HG02798 (cell line): ENCODE data around the gene FOSL2.

ENCODE experiments used
- ATAC-seq: cut with Tn5 transposase; IDR thresholded peaks from one replicate; pipeline ENCODE4 v1.9.1; 2021; ENCODE audit warnings: mild to moderate bottlenecking; ENCODE audit not compliant: unreplicated experiment, poor library complexity

Gene FOSL2

GRCh38 chr2:28427741-28428415 is 35.2 kb downstream of the FOSL2 start:
- ATAC-seq: no peak

GRCh38 chr2:28428486-28428885 is 35.8 kb downstream of the FOSL2 start:
- ATAC-seq: no peak

DNA sequence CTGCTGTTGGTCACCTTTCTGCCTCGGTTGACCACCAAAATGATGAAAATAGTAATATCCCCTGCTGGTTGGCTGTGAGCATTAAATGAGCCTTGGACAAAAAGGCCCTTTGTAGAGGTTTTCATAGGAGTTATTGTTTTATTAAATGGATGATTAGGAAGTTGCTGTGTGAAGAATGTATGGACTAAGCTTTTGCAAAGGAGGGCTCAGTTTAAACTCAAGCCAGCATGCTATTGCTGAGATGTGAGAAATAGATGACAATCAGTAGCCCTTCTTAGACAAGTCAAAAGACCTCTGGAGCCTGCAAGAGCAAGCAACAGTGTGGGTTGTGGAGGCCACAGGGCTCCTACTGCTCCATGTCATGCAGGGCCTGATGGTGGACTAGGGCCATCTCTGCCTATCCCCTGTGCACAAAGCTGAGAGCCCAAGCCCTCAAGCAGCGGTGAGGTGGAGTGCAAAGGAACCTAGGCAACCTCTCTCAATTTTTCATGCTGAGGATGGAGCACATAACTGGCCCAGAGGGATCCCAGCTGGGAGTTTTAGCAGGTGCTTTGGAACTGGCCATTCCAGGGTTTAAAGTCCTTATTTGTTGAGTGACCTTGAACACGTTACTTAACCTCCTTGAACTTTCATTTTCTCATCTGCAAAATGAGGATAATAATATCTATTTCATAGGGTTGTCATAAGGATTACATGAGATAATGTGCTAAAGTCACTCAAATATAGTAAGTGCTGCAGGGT is 37.1 kb downstream of the FOSL2 start:
- no peak for ATAC-seq

GRCh38 chr2:28430377-28430765 is 37.7 kb downstream of the FOSL2 start:
- ATAC-seq: no peak

- no peak for ATAC-seq
Observed at GRCh38 chr2:28430788-28431418, 38.2 kb downstream of the FOSL2 start.

DNA sequence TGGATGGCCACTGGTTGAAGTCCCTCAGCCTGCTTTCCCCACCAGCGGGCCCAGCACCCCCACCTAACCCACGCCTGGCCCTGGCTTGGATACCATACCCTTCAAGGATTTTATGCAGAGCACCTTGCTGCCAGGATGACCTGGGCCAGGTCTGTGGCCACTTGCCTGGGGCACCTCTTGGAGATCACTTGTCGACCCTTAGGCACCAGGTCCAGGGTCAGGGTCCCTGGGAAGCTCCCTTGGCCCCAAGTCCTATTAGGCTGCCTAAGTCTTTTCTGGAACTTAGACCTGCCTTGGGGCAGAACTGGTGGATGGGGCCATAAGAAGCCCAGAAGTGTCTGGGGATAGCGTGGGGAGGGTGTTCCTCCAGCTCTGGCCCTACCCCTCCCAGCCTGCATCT is 39.1 kb downstream of the FOSL2 start:
- no peak for ATAC-seq

DNA sequence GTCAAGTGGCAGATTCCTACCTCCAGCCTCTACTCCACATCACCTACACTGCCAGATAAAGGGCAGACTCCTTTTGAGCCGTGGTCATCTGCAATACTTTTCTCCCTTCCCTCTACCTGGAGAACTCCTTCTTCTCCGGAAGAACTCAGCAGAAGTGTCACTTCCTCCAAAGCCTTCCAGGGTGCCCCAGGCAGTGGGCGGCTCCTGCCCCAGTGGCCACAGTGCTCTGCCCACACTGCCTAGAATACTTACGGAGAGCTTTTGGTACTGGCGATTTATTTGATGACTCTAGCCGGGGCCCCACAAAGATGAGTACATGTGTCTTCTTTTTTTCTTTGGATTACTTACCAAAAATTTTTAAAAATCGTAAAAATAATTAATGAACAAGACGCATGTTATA is 39.7 kb downstream of the FOSL2 start:
- no peak for ATAC-seq

DNA sequence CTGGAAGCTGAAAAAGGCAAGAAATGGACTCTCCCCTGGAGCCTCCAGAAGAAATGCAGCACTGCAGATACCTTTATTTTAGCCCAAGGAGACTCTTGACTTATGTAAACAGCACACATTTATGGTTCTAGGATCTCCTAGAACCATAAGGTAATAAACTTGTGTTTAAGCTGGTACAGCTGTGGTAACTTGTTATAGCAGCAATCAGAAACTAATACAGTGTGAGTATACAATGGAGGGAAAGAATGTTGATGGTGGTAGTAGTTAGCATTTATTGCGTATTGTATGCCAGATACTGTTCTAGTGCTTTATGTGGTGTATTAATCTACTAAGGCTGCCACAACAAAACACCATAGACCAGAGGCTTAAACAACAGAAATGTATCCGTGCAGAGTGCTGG is 40.6 kb downstream of the FOSL2 start:
- ATAC-seq: no peak

GRCh38 chr2:28433935-28434599 is 41.4 kb downstream of the FOSL2 start:
- no peak for ATAC-seq

DNA sequence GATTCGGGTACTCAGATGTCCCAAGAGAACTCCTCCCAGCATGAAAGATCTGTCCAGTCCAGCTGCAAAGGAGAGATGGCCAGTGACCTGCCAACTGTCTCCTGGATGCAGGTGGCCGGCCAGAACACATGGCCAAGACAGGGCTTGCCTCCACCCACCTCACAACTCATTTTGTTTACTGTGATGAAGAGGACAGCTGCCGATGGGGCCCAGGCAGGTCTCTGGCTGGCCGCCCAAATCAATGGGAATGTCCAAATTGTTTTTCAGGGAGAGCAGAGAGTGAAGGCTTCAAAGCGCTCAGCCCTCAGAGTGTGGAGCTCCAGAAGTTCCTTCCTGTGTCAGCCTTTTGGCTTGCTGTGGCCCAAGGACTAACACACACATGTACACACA is 41.9 kb downstream of the FOSL2 start:
- no peak for ATAC-seq

GRCh38 chr2:28435241-28435640 is 42.6 kb downstream of the FOSL2 start:
- ATAC-seq: no peak

GRCh38 chr2:28435814-28436351 is 43.2 kb downstream of the FOSL2 start:
- no peak for ATAC-seq

DNA sequence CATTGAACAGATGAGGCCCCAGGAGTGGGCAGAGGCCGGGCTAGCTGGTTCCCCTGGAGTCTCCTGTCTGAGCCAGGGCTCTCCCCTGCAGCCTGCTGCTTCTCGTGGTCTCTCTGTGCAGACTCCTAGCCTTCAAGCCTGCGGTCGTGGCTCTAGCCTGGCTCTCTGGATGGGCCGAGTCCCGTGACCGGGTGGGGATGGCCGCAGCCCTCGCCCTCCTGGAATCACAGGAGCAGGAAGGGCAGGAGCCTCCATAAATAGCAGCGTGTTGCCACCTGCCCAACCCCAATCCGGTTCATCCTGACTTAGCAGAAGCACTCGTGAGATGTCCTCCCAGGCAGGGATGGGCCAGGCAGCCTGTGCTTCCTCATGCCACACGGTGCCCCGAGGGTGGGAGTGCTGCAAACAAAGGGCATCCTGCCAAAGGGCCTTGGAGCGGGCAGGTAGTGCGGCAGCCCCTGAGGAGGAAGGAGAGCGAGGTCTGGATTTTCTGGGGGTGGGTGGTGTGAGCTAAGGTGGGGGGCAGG is 43.9 kb downstream of the FOSL2 start:
- ATAC-seq: no peak

GRCh38 chr2:28437149-28437835 is 44.6 kb downstream of the FOSL2 start:
- ATAC-seq: no peak

DNA sequence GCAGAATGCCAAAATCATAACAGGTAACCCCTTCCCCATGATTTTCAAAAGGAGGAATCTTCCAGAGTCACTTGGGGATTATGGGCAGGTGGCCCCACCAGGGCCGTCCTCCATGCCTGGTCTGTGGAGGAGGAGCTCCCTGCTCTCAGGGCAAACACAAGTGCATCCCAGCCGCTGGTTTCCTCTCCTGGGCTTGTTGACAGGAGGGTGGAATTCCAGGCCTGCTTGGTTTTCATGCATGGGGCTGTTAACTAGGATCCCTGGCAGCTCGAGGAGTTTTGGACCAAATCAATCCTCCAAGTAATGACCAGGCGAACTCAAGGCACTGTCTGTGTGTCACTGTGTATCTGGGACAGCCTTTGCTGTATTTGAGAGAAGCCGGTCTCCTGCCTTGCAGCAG is 45.3 kb downstream of the FOSL2 start:
- no peak for ATAC-seq

GRCh38 chr2:28438532-28439063 is 45.9 kb downstream of the FOSL2 start:
- ATAC-seq: no peak

DNA sequence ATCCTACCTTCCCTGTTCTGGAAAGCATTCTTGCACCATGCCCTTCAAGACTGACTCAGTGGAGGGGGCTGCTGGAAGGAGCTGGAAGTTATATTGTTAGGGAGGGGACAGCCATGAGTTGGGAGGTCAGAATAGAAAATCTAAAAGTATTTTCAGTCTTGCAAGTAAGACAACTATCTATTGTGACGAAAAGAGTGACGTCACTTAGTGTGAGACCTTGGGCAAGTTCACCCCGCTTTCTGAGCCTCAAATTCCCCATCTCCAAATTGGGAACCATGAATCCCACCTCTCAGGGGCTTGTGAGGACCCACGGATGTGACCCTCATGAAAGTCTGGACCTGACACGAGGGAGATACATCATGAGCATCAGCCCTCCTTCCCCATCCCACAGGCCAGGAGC is 46.5 kb downstream of the FOSL2 start:
- ATAC-seq: no peak

DNA sequence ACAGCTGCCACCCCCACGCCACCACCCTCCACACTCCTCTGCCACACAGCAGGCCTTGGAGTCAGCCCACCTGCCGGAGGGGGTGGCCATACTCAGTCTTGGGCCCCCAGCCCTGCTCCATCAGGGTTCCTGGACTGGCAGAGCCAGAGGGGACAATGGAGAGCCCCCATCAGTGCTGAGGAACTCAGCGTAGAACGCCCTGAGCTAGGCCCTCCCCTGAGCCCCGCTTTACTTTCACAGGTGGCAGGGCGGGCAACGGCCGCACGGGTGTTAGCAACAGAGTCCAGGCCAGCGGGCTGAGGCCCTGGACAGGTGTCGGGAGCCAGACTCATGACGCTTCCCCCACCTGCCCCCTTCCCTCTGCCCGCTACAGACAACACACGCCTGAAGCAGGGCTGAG is 47.1 kb downstream of the FOSL2 start:
- ATAC-seq: no peak

- no peak for ATAC-seq
Observed at GRCh38 chr2:28442328-28442727, 49.7 kb downstream of the FOSL2 start.

- no peak for ATAC-seq
Observed at GRCh38 chr2:28444956-28445355, 52.3 kb downstream of the FOSL2 start.
